ENCODE data around the gene CALHM6. TPM values are rescaled to one million over a fixed set of nuclear protein-coding genes. Genes with fewer than 3 reads are reported as not detected.

The CALHM6 gene
- total and polyA plus RNA-seq, 2 of the 8 experiments (the other 6 are each of a cell fraction or from before 2014, with no cell fraction given): 0.93 to 1.8 TPM

GRCh38 chr6:116463301-116463700, 2.1 kb downstream of the CALHM6 start (continued):
- TF ChIP-seq RFX5 (IDR thresholded peaks at IDR 0.05; ENCODE audit: borderline replicate concordance, low read depth, low read length): no peak
- no peak for TF ChIP-seq ZNF274 (IDR thresholded peaks at IDR 0.05; ENCODE audit: borderline replicate concordance, extremely low read depth, low read length)

Data from H1 (cell line).